ENCODE results near the gene HAUS6. TPM values are rescaled to one million over a fixed set of nuclear protein-coding genes. Genes with fewer than 3 reads are reported as not detected.
"Not testable (repeated sequence)": the region's sequence is repeated elsewhere in the genome, so short reads cannot be mapped to it uniquely, and the experiment has no call there.

HAUS6 gene
- total RNA-seq, 1 experiment from 2014 or later, result 31.7 TPM

GRCh38 chr9:19033015-19033414, 69.7 kb downstream of the HAUS6 start, which contains the start of gene SAXO1:
TSS of gene SAXO1 (minus strand) at chr9:19033209. CDS start at chr9:19032908, 301 bp downstream.
- DNase-seq (ENCODE audit: low read depth), result no peak

GRCh38 chr9:19032406-19032805, 70.3 kb downstream of the HAUS6 start:
- no peak for DNase-seq (ENCODE audit: low read depth)

GRCh38 chr9:19030899-19031298, 71.8 kb downstream of the HAUS6 start:
- DNase-seq (ENCODE audit: low read depth), result peak; percentile 10

GRCh38 chr9:19028835-19029451, 73.8 kb downstream of the HAUS6 start:
- DNase-seq (ENCODE audit: low read depth), result peak; percentile 65

- DNase-seq (ENCODE audit: low read depth), result no peak
Observed at GRCh38 chr9:19027825-19028224, 74.9 kb downstream of the HAUS6 start.

GRCh38 chr9:19026375-19026774, 76.3 kb downstream of the HAUS6 start:
- no peak for DNase-seq (ENCODE audit: low read depth)

GRCh38 chr9:19023078-19023477, 79.6 kb downstream of the HAUS6 start:
- no peak for DNase-seq (ENCODE audit: low read depth)

- DNase-seq (ENCODE audit: low read depth), result no peak
Observed at GRCh38 chr9:19022206-19022605, 80.5 kb downstream of the HAUS6 start.

GRCh38 chr9:19021649-19022048, 81.1 kb downstream of the HAUS6 start:
- not testable (repeated sequence) for DNase-seq (ENCODE audit: low read depth)

GRCh38 chr9:19020886-19021455, 81.7 kb downstream of the HAUS6 start:
- no peak for DNase-seq (ENCODE audit: low read depth)

GRCh38 chr9:19018201-19018600, 84.5 kb downstream of the HAUS6 start:
- DNase-seq (ENCODE audit: low read depth), result no peak

GRCh38 chr9:19009391-19009965, 93.2 kb downstream of the HAUS6 start:
- DNase-seq (ENCODE audit: low read depth), result no peak

Other genes with a start within 250 kb of the HAUS6 start
- under 0.01 TPM in 1 of 2 replicates, not detected in the other for gene SAXO1, start 69.7 kb downstream of the HAUS6 start, total RNA-seq (2014; rRNA removed; shearing (Covaris generic))
- 51.2 and 60.0 TPM in 2 replicates for gene RRAGA, start 53.5 kb downstream of the HAUS6 start, total RNA-seq (2014; rRNA removed; shearing (Covaris generic))
- 96.3 and 116 TPM in 2 replicates for gene PLIN2, start 24.6 kb upstream of the HAUS6 start, total RNA-seq (2014; rRNA removed; shearing (Covaris generic))
- gene DENND4C, start 127.8 kb upstream of the HAUS6 start, total RNA-seq (2014; rRNA removed; shearing (Covaris generic)), result 33.5 and 65.4 TPM in 2 replicates

All from RPMI7951 (cell line).